Smooth muscle cell (in vitro differentiated cells): ENCODE data around the gene HCAR3. TPM values are rescaled to one million over a fixed set of nuclear protein-coding genes. Genes with fewer than 3 reads are reported as not detected.
A peak's percentile ranks its signal among the peaks of the same experiment; 100 is the strongest.

Experiments used
- DNase-seq: peaks from one replicate; lab custom pipeline; 2025; ENCODE audit not compliant: unreplicated experiment; lab: John Stamatoyannopoulos, UW
- H2AFZ ChIP-seq: fragments of 200-600 bp; sonication (generic); 2 replicates; pipeline ENCODE4 v1.6.0; 2016; ENCODE audit warnings: antibody characterized with exemption, low read depth, mild to moderate bottlenecking
- H3F3A ChIP-seq: fragments of 200-600 bp; sonication (generic); 2 replicates; pipeline ENCODE4 v1.6.0; 2017; ENCODE audit warnings: antibody characterized with exemption, low read depth
- H3K27ac ChIP-seq: fragments of 200-600 bp; sonication (generic); 2 replicates; pipeline ENCODE4 v1.5.1; 2016; ENCODE audit warnings: low read depth, mild to moderate bottlenecking
- H3K27me3 ChIP-seq: fragments of 200-600 bp; sonication (generic); 2 replicates; pipeline ENCODE4 v1.6.1; 2016; ENCODE audit warnings: low read depth, mild to moderate bottlenecking
- H3K36me3 ChIP-seq: fragments of 200-600 bp; sonication (generic); 2 replicates; pipeline ENCODE4 v1.5.1; 2016; ENCODE audit warnings: low read depth
- H3K4me1 ChIP-seq: fragments of 200-600 bp; sonication (generic); 2 replicates; pipeline ENCODE4 v1.5.1; 2016; ENCODE audit warnings: low read depth
- H3K4me2 ChIP-seq: fragments of 200-600 bp; sonication (generic); 2 replicates; pipeline ENCODE4 v1.6.0; 2016; ENCODE audit warnings: mild to moderate bottlenecking
- H3K4me3 ChIP-seq: fragments of 200-600 bp; sonication (generic); 2 replicates; pipeline ENCODE4 v1.5.1; 2016; ENCODE audit warnings: mild to moderate bottlenecking
- H3K79me2 ChIP-seq: fragments of 200-600 bp; sonication (generic); 2 replicates; pipeline ENCODE4 v1.6.0; 2016; ENCODE audit warnings: low read depth, mild to moderate bottlenecking
- H3K9ac ChIP-seq: fragments of 200-600 bp; sonication (generic); 2 replicates; pipeline ENCODE4 v1.6.0; 2016; ENCODE audit warnings: low read depth
- H3K9me3 ChIP-seq: fragments of 200-600 bp; sonication (generic); replicated peaks from 2 replicates; pipeline ENCODE4 v1.5.1; 2016; ENCODE audit warnings: low read depth
- H4K20me1 ChIP-seq: fragments of 200-600 bp; sonication (generic); 2 replicates; pipeline ENCODE4 v1.6.0; 2016; ENCODE audit warnings: low read depth
- CTCF ChIP-seq: fragments of 200-600 bp; sonication (generic); IDR thresholded peaks from 2 replicates; pipeline ENCODE4 v1.5.1; 2017; ENCODE audit warnings: borderline replicate concordance, mild to moderate bottlenecking, antibody characterized with exemption; ENCODE audit not compliant: insufficient read depth, poor library complexity, severe bottlenecking
- WGBS: methylation state at CpG from one replicate; pipeline ENCODE4 v1.1.7; 2016; ENCODE audit warnings: low lambda C conversion rate; 5-methylcytosine and 5-hydroxymethylcytosine counted together
- polyA plus RNA-seq: library from polyadenylated mRNA; unstranded; fragments of >200 nt; fragmentation: Nextera tagmentation; extraction: Ambion mirVana; gene quantifications from 2 replicates; pipeline ENCODE4 v1.2.1, GENCODE V29; 2016
- total RNA-seq: library from RNA; depleted of rRNA; stranded (reverse); fragments of >200 nt; gene quantifications from 2 replicates; pipeline ENCODE4 v1.2.3, GENCODE V29; 2014

HCAR3 gene
- total and polyA plus RNA-seq, 2 experiments from 2014 or later = 0.26 TPM; not detected in 1

DNA sequence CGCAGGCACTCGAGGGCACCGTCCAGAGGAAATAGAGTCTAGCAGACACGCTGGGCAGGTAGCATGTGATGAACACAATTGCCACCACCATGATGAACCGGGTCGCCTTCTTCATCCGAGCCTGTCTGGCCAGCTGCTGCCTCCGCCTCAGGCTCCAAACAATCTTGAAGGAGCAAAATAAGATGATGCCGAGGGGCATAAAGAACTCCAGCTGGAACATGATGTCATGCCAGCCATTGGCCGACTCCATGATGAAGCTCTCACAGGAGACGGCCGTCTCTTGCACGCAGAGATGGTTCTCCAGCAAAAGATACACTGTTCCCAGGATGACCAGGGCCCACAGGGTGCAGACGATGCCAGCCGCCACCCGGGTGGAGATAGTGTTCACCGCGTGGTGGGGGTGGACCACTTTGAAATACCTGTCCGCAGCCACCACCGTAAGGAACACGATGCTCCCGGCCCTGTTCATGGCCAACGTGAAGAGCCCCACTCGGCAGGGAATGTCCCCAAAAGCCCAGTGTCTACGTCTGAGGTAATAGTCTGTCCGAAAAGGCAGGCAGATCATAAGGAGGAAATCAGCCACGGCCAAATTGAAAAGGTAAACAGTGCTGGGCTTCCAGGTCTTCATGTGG, 13.1 kb upstream of the HCAR3 start:
- no peaks in the 10 kb centered on the region for H3K27me3 ChIP-seq
- H2AFZ ChIP-seq = no peak overlapping the region
- H3K79me2 ChIP-seq = no peaks in the 10 kb centered on the region
- H3K9me3 ChIP-seq = no peaks in the 10 kb centered on the region
- no peak for TF ChIP-seq CTCF
- H3K4me1 ChIP-seq = no peaks in the 10 kb centered on the region
- H3K4me2 ChIP-seq = no peak overlapping the region
- H3K27ac ChIP-seq = no peak overlapping the region
- H3K36me3 ChIP-seq = no peaks in the 10 kb centered on the region
- H4K20me1 ChIP-seq = no peaks in the 10 kb centered on the region
- 97% methylated on average over 27 of the region's 27 CpGs for WGBS
- no peak for DNase-seq
- no peak overlapping the region for H3K9ac ChIP-seq
- H3K4me3 ChIP-seq = no peak overlapping the region
- H3F3A ChIP-seq = no peaks in the 10 kb centered on the region

DNA sequence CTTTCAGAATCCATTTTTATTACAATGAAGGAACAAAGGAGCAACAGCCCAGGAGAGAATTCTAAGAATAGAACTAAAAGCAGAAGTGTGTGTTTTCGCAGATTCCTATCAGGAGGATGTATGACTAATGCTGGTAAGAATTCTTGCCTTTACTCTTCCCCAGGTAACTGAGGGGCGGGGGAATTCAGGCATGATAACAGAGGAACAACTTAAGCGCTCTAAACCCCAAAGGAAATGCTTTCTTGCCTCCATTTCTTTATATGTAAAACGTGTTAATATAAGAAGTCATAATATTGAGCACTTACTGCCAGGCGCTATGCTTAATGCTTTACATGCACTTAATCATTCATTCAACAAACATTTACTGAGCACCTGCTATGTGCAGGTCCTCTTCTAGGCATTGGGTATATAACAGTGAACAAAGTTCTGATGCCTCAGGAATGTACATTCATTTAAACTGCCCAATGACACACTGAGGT, 9.5 kb upstream of the HCAR3 start:
- Histone ChIP-seq H3K4me3 (no peak overlapping the region), H3K4me1 (no peaks in the 10 kb centered on the region), H2AFZ (no peak overlapping the region), H3K9me3 (no peaks in the 10 kb centered on the region), H3K9ac (peak overlapping the region; percentile 40), H3K27me3 (no peaks in the 10 kb centered on the region), H3K4me2 (no peak overlapping the region), H3K27ac (peak overlapping the region; percentile 82), H3K36me3 (no peaks in the 10 kb centered on the region), H3K79me2 (no peaks in the 10 kb centered on the region), H3F3A (no peaks in the 10 kb centered on the region), H4K20me1 (no peaks in the 10 kb centered on the region)
- WGBS = 35% methylated on average over 5 of the region's 5 CpGs
- no peak for DNase-seq
- no peak for TF ChIP-seq CTCF

- H3K4me2 ChIP-seq = no peak overlapping the region
- H3K4me1 ChIP-seq = no peaks in the 10 kb centered on the region
- WGBS = 93% methylated on average over 6 of the region's 6 CpGs
Observed at GRCh38 chr12:122725452-122726079, 9.0 kb upstream of the HCAR3 start.

More at GRCh38 chr12:122725452-122726079, 9.0 kb upstream of the HCAR3 start:
- Histone ChIP-seq H2AFZ (no peak overlapping the region), H3K9ac (peak overlapping the region; percentile 40), H3K27ac (peak overlapping the region; percentile 82), H3F3A (no peaks in the 10 kb centered on the region), H3K9me3 (no peaks in the 10 kb centered on the region), H3K27me3 (no peaks in the 10 kb centered on the region), H3K36me3 (no peaks in the 10 kb centered on the region), H4K20me1 (no peaks in the 10 kb centered on the region), H3K4me3 (no peak overlapping the region), H3K79me2 (no peaks in the 10 kb centered on the region)
- no peak for DNase-seq
- no peak for TF ChIP-seq CTCF
